ENCODE data around the gene NEURL2.

The NEURL2 gene

GRCh38 chr20:45872626-45873025 lies 18.4 kb downstream of the NEURL2 start:
- no peak overlapping the region for H2AK5ac ChIP-seq (ENCODE audit: low read length)
- WGBS (ENCODE audit: extremely low coverage, insufficient coverage, insufficient read length): no CpG with 5 or more reads among the region's 4 CpGs

GRCh38 chr20:45867819-45868176 lies 23.2 kb downstream of the NEURL2 start:
- no peaks in the 10 kb centered on the region for H3K9me3 ChIP-seq (ENCODE audit: insufficient read depth, low read depth, low read length)
- H3K27ac ChIP-seq (ENCODE audit: low read depth, low read length): no peak overlapping the region
- H3K4me2 ChIP-seq (ENCODE audit: low read length): no peak overlapping the region
- H3K14ac ChIP-seq (ENCODE audit: low read length): no peak overlapping the region
- no peak overlapping the region for H4K12ac ChIP-seq (ENCODE audit: low read depth, low read length)
- no peak overlapping the region for H2BK12ac ChIP-seq (ENCODE audit: low read length)
- H3K4me3 ChIP-seq (ENCODE audit: low read depth, low read length): no peak overlapping the region
- H4K8ac ChIP-seq (ENCODE audit: low read depth, low read length): no peak overlapping the region
- H3K23ac ChIP-seq (ENCODE audit: low read length): no peak overlapping the region
- peaks cover 5 to 7% of the 10 kb centered on the region in 2 experiments for H3K4me1 ChIP-seq (ENCODE audit: control insufficient read depth in 1 of 2, insufficient read depth in 2 of 2, low read length in 2 of 2)
- H3K36me3 ChIP-seq (ENCODE audit: control insufficient read depth in 1 of 2, insufficient read depth in 2 of 2, low read length in 2 of 2): no peaks in the 10 kb centered on the region
- H2AK5ac ChIP-seq (ENCODE audit: low read length): no peak overlapping the region
- no peaks in the 10 kb centered on the region for H3K27me3 ChIP-seq (ENCODE audit: insufficient read depth, low read length)
- H2AFZ ChIP-seq (ENCODE audit: insufficient read depth, low read length, poor library complexity): no peak overlapping the region
- H3K79me1 ChIP-seq (ENCODE audit: low read length): no peaks in the 10 kb centered on the region
- no peak overlapping the region for H2BK120ac ChIP-seq (ENCODE audit: insufficient read depth, low read length, poor library complexity)
- no peaks in the 10 kb centered on the region for H3K79me2 ChIP-seq (ENCODE audit: control insufficient read depth, insufficient read depth, low read length, poor library complexity)
- H3K9ac ChIP-seq (ENCODE audit: low read length): no peak overlapping the region
- no peak overlapping the region for H3K18ac ChIP-seq (ENCODE audit: low read length)
- DNase-seq: peak in 1 of 2 donors; percentile 38
- H2BK5ac ChIP-seq (ENCODE audit: low read depth, low read length, poor library complexity): no peak overlapping the region
- no peak overlapping the region for H4K91ac ChIP-seq (ENCODE audit: low read depth, low read length)
- no peak overlapping the region for H3K4ac ChIP-seq (ENCODE audit: low read depth, low read length)

More at GRCh38 chr20:45872626-45873025, 18.4 kb downstream of the NEURL2 start:
- Histone ChIP-seq H2AFZ (ENCODE audit: insufficient read depth, low read length, poor library complexity) (no peak overlapping the region), H3K4ac (ENCODE audit: low read depth, low read length) (no peak overlapping the region), H4K91ac (ENCODE audit: low read depth, low read length) (no peak overlapping the region), H3K9ac (ENCODE audit: low read length) (no peak overlapping the region), H3K27me3 (ENCODE audit: insufficient read depth, low read length) (no peaks in the 10 kb centered on the region), H3K4me3 (ENCODE audit: low read depth, low read length) (no peak overlapping the region), H3K79me2 (ENCODE audit: control insufficient read depth, insufficient read depth, low read length, poor library complexity) (no peaks in the 10 kb centered on the region), H3K9me3 (ENCODE audit: insufficient read depth, low read depth, low read length) (no peaks in the 10 kb centered on the region), H2BK120ac (ENCODE audit: insufficient read depth, low read length, poor library complexity) (no peak overlapping the region), H4K8ac (ENCODE audit: low read depth, low read length) (peak overlapping the region; percentile 40), H3K14ac (ENCODE audit: low read length) (peak overlapping the region; percentile 13), H3K79me1 (ENCODE audit: low read length) (no peaks in the 10 kb centered on the region), H2BK12ac (ENCODE audit: low read length) (no peak overlapping the region), H3K23ac (ENCODE audit: low read length) (no peak overlapping the region), H2BK5ac (ENCODE audit: low read depth, low read length, poor library complexity) (no peak overlapping the region), H3K36me3 (ENCODE audit: control insufficient read depth in 1 of 2, insufficient read depth in 2 of 2, low read length in 2 of 2) (peaks cover 6 to 8% of the 10 kb centered on the region in 2 experiments), H3K4me1 (ENCODE audit: control insufficient read depth in 1 of 2, insufficient read depth in 2 of 2, low read length in 2 of 2) (peaks cover 5 to 10% of the 10 kb centered on the region in 2 experiments), H3K27ac (ENCODE audit: low read depth, low read length) (no peak overlapping the region), H3K18ac (ENCODE audit: low read length) (no peak overlapping the region), H4K12ac (ENCODE audit: low read depth, low read length) (no peak overlapping the region), H3K4me2 (ENCODE audit: low read length) (no peak overlapping the region)
- DNase-seq: peak in 1 of 2 donors; percentile 14

GRCh38 chr20:45867136-45867818 lies 23.7 kb downstream of the NEURL2 start:
- WGBS (ENCODE audit: extremely low coverage, insufficient coverage, insufficient read length): no CpG with 5 or more reads among the region's 6 CpGs
- DNase-seq: no peak
- H3K79me2 ChIP-seq (ENCODE audit: control insufficient read depth, insufficient read depth, low read length, poor library complexity): no peaks in the 10 kb centered on the region
- no peaks in the 10 kb centered on the region for H3K36me3 ChIP-seq (ENCODE audit: control insufficient read depth in 1 of 2, insufficient read depth in 2 of 2, low read length in 2 of 2)
- H3K9ac ChIP-seq (ENCODE audit: low read length): no peak overlapping the region
- no peak overlapping the region for H3K27ac ChIP-seq (ENCODE audit: low read depth, low read length)
- H3K9me3 ChIP-seq (ENCODE audit: insufficient read depth, low read depth, low read length): no peaks in the 10 kb centered on the region
- H2BK5ac ChIP-seq (ENCODE audit: low read depth, low read length, poor library complexity): no peak overlapping the region
- H3K4ac ChIP-seq (ENCODE audit: low read depth, low read length): no peak overlapping the region
- H4K12ac ChIP-seq (ENCODE audit: low read depth, low read length): no peak overlapping the region
- H3K4me2 ChIP-seq (ENCODE audit: low read length): no peak overlapping the region
- H3K4me3 ChIP-seq (ENCODE audit: low read depth, low read length): no peak overlapping the region
- H4K91ac ChIP-seq (ENCODE audit: low read depth, low read length): no peak overlapping the region
- H3K14ac ChIP-seq (ENCODE audit: low read length): no peak overlapping the region
- H3K23ac ChIP-seq (ENCODE audit: low read length): no peak overlapping the region
- H2BK120ac ChIP-seq (ENCODE audit: insufficient read depth, low read length, poor library complexity): no peak overlapping the region
- no peak overlapping the region for H2AFZ ChIP-seq (ENCODE audit: insufficient read depth, low read length, poor library complexity)
- H3K79me1 ChIP-seq (ENCODE audit: low read length): no peaks in the 10 kb centered on the region
- H2BK12ac ChIP-seq (ENCODE audit: low read length): no peak overlapping the region
- no peaks in the 10 kb centered on the region for H3K27me3 ChIP-seq (ENCODE audit: insufficient read depth, low read length)
- no peak overlapping the region for H3K18ac ChIP-seq (ENCODE audit: low read length)
- H3K4me1 ChIP-seq (ENCODE audit: control insufficient read depth in 1 of 2, insufficient read depth in 2 of 2, low read length in 2 of 2): peaks cover 1 to 2% of the 10 kb centered on the region in 2 experiments
- H2AK5ac ChIP-seq (ENCODE audit: low read length): no peak overlapping the region
- H4K8ac ChIP-seq (ENCODE audit: low read depth, low read length): no peak overlapping the region

- Histone ChIP-seq H3K27ac (ENCODE audit: low read depth, low read length) (no peak overlapping the region), H4K12ac (ENCODE audit: low read depth, low read length) (no peak overlapping the region), H3K79me2 (ENCODE audit: control insufficient read depth, insufficient read depth, low read length, poor library complexity) (no peaks in the 10 kb centered on the region), H3K79me1 (ENCODE audit: low read length) (no peaks in the 10 kb centered on the region), H2BK5ac (ENCODE audit: low read depth, low read length, poor library complexity) (no peak overlapping the region), H2AFZ (ENCODE audit: insufficient read depth, low read length, poor library complexity) (no peak overlapping the region), H3K36me3 (ENCODE audit: control insufficient read depth in 1 of 2, insufficient read depth in 2 of 2, low read length in 2 of 2) (no peaks in the 10 kb centered on the region), H3K14ac (ENCODE audit: low read length) (no peak overlapping the region), H3K4ac (ENCODE audit: low read depth, low read length) (no peak overlapping the region), H2AK5ac (ENCODE audit: low read length) (no peak overlapping the region), H2BK12ac (ENCODE audit: low read length) (no peak overlapping the region), H4K8ac (ENCODE audit: low read depth, low read length) (no peak overlapping the region), H3K9me3 (ENCODE audit: insufficient read depth, low read depth, low read length) (no peaks in the 10 kb centered on the region), H3K27me3 (ENCODE audit: insufficient read depth, low read length) (no peaks in the 10 kb centered on the region), H2BK120ac (ENCODE audit: insufficient read depth, low read length, poor library complexity) (no peak overlapping the region), H3K4me3 (ENCODE audit: low read depth, low read length) (no peak overlapping the region), H3K23ac (ENCODE audit: low read length) (no peak overlapping the region), H3K4me2 (ENCODE audit: low read length) (no peak overlapping the region), H4K91ac (ENCODE audit: low read depth, low read length) (no peak overlapping the region), H3K4me1 (ENCODE audit: control insufficient read depth in 1 of 2, insufficient read depth in 2 of 2, low read length in 2 of 2) (no peaks in the 10 kb centered on the region), H3K9ac (ENCODE audit: low read length) (no peak overlapping the region), H3K18ac (ENCODE audit: low read length) (no peak overlapping the region)
- DNase-seq: no peak
- WGBS (ENCODE audit: extremely low coverage, insufficient coverage, insufficient read length): no CpG with 5 or more reads among the region's 5 CpGs
Measured at GRCh38 chr20:45866454-45866853, 24.6 kb downstream of the NEURL2 start.

All from trophoblast cell (in vitro differentiated cells and primary cell).